Gastrocnemius medialis (tissue), 4 donors: ENCODE measurements around the gene C10orf90.

Experiments used
- POLR2A ChIP-seq, 2 donors: fragments of 450-650 bp; IDR thresholded peaks; one replicate each; pipeline ENCODE4 v1.6.1; 2017; ENCODE audit warnings: antibody characterized with exemption in 2 of 2, mild to moderate bottlenecking in 2 of 2, moderate library complexity in 2 of 2
- TF ChIP-seq, protein P1 (sequence below), 5 experiments: fragments of 450-650 bp in 3 of 5; fragments of 200-600 bp in 2 of 5; sonication (generic) in 2 of 5; IDR thresholded peaks in 4 of 5; conservative IDR thresholded peaks in 1 of 5; 1 replicate in 4 of 5; 2 replicates in 1 of 5; pipeline ENCODE4 v1.5.1; 2016 to 2019; ENCODE audit warnings: antibody characterized with exemption in 5 of 5, mild to moderate bottlenecking in 3 of 5, moderate library complexity in 3 of 5

DNA sequence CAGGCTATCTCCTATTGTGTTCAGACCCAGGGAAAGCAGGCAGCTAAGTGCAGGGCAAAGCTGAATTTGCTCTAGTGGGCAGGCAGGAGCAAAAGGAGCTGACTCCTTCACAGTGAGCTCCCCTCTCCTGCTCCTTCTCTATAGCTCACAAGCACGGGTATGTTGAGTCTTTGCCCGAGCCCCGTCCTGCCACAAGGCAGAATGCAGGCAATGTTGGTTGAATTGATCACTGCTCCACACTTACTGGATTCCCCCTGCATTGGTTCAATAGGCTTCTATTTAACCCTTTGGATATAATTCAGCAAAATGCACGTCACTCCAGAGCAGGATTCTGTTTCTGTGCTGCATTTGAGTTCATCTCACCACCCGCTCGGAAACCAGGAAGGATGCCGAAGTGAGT is 16.2 kb upstream of the C10orf90 start:
- TF ChIP-seq, protein P1, sequence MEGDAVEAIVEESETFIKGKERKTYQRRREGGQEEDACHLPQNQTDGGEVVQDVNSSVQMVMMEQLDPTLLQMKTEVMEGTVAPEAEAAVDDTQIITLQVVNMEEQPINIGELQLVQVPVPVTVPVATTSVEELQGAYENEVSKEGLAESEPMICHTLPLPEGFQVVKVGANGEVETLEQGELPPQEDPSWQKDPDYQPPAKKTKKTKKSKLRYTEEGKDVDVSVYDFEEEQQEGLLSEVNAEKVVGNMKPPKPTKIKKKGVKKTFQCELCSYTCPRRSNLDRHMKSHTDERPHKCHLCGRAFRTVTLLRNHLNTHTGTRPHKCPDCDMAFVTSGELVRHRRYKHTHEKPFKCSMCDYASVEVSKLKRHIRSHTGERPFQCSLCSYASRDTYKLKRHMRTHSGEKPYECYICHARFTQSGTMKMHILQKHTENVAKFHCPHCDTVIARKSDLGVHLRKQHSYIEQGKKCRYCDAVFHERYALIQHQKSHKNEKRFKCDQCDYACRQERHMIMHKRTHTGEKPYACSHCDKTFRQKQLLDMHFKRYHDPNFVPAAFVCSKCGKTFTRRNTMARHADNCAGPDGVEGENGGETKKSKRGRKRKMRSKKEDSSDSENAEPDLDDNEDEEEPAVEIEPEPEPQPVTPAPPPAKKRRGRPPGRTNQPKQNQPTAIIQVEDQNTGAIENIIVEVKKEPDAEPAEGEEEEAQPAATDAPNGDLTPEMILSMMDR (IDR thresholded peaks at IDR 0.05 in 4 of 5, conservative IDR thresholded peaks at IDR 0.05 in 1 of 5), result no peak
- TF ChIP-seq POLR2A (IDR thresholded peaks at IDR 0.05), result no peak
